GM12865 (cell line): ENCODE data around the gene LAMA2.

Experiments used
- DNase-seq: peaks from one replicate; pipeline ENCODE4 v3.0.0; 2010; ENCODE audit warnings: low read depth
- H3K4me3 ChIP-seq: 2 replicates; pipeline ENCODE4 v1.5.1; 2011; ENCODE audit warnings: mild to moderate bottlenecking, low read depth, low read length, control low read depth
- CTCF ChIP-seq: IDR thresholded peaks from 2 replicates; pipeline ENCODE4 v1.5.1; 2011; ENCODE audit warnings: low read length, control low read depth, low read depth, inconsistent platforms; ENCODE audit not compliant: insufficient read depth; ENCODE audit errors: missing control alignments

Gene LAMA2

GRCh38 chr6:129329678-129330077, 446.7 kb downstream of the LAMA2 start:
- DNase-seq = no peak
- H3K4me3 ChIP-seq = no peak overlapping the region
- TF ChIP-seq CTCF = no peak

- H3K4me3 ChIP-seq = no peak overlapping the region
- no peak for DNase-seq
- no peak for TF ChIP-seq CTCF
These were observed 448.7 kb downstream of the LAMA2 start for GRCh38 chr6:129331450-129332138.

- no peak for DNase-seq
- no peak for TF ChIP-seq CTCF
These were observed 452.9 kb downstream of the LAMA2 start for GRCh38 chr6:129335792-129336191.

GRCh38 chr6:129338683-129339082, 455.7 kb downstream of the LAMA2 start:
- no peak for TF ChIP-seq CTCF
- H3K4me3 ChIP-seq = no peak overlapping the region
- DNase-seq = no peak

More at GRCh38 chr6:129335792-129336191, 452.9 kb downstream of the LAMA2 start:
- no peak overlapping the region for H3K4me3 ChIP-seq

GRCh38 chr6:129340983-129341382, 458.0 kb downstream of the LAMA2 start:
- H3K4me3 ChIP-seq = no peak overlapping the region
- TF ChIP-seq CTCF = no peak
- no peak for DNase-seq

- H3K4me3 ChIP-seq = no peak overlapping the region
- DNase-seq = no peak
- no peak for TF ChIP-seq CTCF
These were observed 459.3 kb downstream of the LAMA2 start for GRCh38 chr6:129342243-129342642.

- no peak for DNase-seq
- no peak overlapping the region for H3K4me3 ChIP-seq
- TF ChIP-seq CTCF = no peak
These were observed 459.9 kb downstream of the LAMA2 start for GRCh38 chr6:129342796-129343195.
